IgD-negative memory B cell (primary cell): ENCODE data around the gene ESD. TPM values are rescaled to one million over a fixed set of nuclear protein-coding genes. Genes with fewer than 3 reads are reported as not detected.
"Not testable (repeated sequence)": the region's sequence is repeated elsewhere in the genome, so short reads cannot be mapped to it uniquely, and the experiment has no call there.

Experiments used
- H3K27ac Mint-ChIP-seq, 3 donors: one replicate each; pipeline ENCODE4 v1.8.0; 2020 to 2022; ENCODE audit warnings: mild to moderate bottlenecking in 3 of 3, mixed read lengths in 3 of 3, moderate library complexity in 1 of 3
- H3K27me3 Mint-ChIP-seq: one replicate; pipeline ENCODE4 v1.8.0; 2021; ENCODE audit warnings: mixed read lengths
- H3K36me3 Mint-ChIP-seq: one replicate; pipeline ENCODE4 v1.8.0; 2020; ENCODE audit warnings: mild to moderate bottlenecking, mixed read lengths
- H3K4me1 Mint-ChIP-seq, 3 donors: one replicate each; pipeline ENCODE4 v1.8.0; 2020 to 2022; ENCODE audit warnings: mixed read lengths in 3 of 3, mild to moderate bottlenecking in 1 of 3
- H3K4me3 Mint-ChIP-seq, 4 donors: one replicate each; pipeline ENCODE4 v1.8.0; 2020 to 2022; ENCODE audit warnings: mild to moderate bottlenecking in 4 of 4, mixed read lengths in 4 of 4, moderate library complexity in 3 of 4
- H3K9me3 Mint-ChIP-seq, 3 donors: one replicate each; pipeline ENCODE4 v1.8.0; 2020 to 2021; ENCODE audit warnings: mixed read lengths in 3 of 3, mild to moderate bottlenecking in 1 of 3
- polyA plus RNA-seq: library from polyadenylated mRNA; unstranded; fragments of 300-500 nt; fragmentation: Illumina TruSeq; gene quantifications from one replicate; pipeline ENCODE4 v1.2.3, GENCODE V29; 2021

ESD gene
- polyA plus RNA-seq, 1 donor from 2014 or later, result 116 TPM

- H3K27me3 Mint-ChIP-seq, H3K36me3 Mint-ChIP-seq, H3K4me1 Mint-ChIP-seq, H3K4me3 Mint-ChIP-seq, H3K27ac Mint-ChIP-seq, H3K9me3 Mint-ChIP-seq: not testable (repeated sequence)
Measured at GRCh38 chr13:46804921-46805320, 8.0 kb upstream of the ESD start.

- H3K36me3 Mint-ChIP-seq, result no peaks in the 10 kb centered on the region
- H3K27ac Mint-ChIP-seq, result no peak overlapping the region
- H3K9me3 Mint-ChIP-seq, result peaks cover 0 to 3% (median 0%) of the 10 kb centered on the region in 3 donors
- H3K27me3 Mint-ChIP-seq, result peaks cover 4% of the 10 kb centered on the region
- H3K4me1 Mint-ChIP-seq, result no peaks in the 10 kb centered on the region
- H3K4me3 Mint-ChIP-seq, result no peak overlapping the region
Measured at GRCh38 chr13:46804391-46804815, 7.4 kb upstream of the ESD start.

- Mint-ChIP-seq H3K4me1 (no peaks in the 10 kb centered on the region), H3K27me3 (peaks cover 4% of the 10 kb centered on the region), H3K27ac (no peak overlapping the region), H3K36me3 (no peaks in the 10 kb centered on the region), H3K9me3 (peaks cover 0 to 3% (median 0%) of the 10 kb centered on the region in 3 donors), H3K4me3 (no peak overlapping the region)
Measured at GRCh38 chr13:46803586-46803985, 6.6 kb upstream of the ESD start.

GRCh38 chr13:46801858-46802257, 4.9 kb upstream of the ESD start:
- peaks cover 0 to 3% (median 0%) of the 10 kb centered on the region in 3 donors for H3K9me3 Mint-ChIP-seq
- peaks cover 2% of the 10 kb centered on the region for H3K27me3 Mint-ChIP-seq
- no peak overlapping the region for H3K27ac Mint-ChIP-seq
- no peak overlapping the region for H3K4me3 Mint-ChIP-seq
- H3K4me1 Mint-ChIP-seq, result peaks cover 5 to 6% (median 5%) of the 10 kb centered on the region in 3 donors
- H3K36me3 Mint-ChIP-seq, result no peaks in the 10 kb centered on the region

GRCh38 chr13:46799139-46799538, 2.2 kb upstream of the ESD start:
- peaks cover 15 to 21% (median 18%) of the 10 kb centered on the region in 3 donors for H3K4me1 Mint-ChIP-seq
- peak overlapping the region in 2 of 4 donors; percentile 58 to 70 for H3K4me3 Mint-ChIP-seq
- no peaks in the 10 kb centered on the region for H3K9me3 Mint-ChIP-seq
- H3K36me3 Mint-ChIP-seq, result no peaks in the 10 kb centered on the region
- no peak overlapping the region for H3K27ac Mint-ChIP-seq
- H3K27me3 Mint-ChIP-seq, result peaks cover 2% of the 10 kb centered on the region

GRCh38 chr13:46797501-46798237, 708 bp upstream of the ESD start:
- Mint-ChIP-seq H3K36me3 (no peaks in the 10 kb centered on the region), H3K27me3 (peaks cover 2% of the 10 kb centered on the region), H3K27ac (peak overlapping the region; percentile 83 to 99 (median 97)), H3K4me1 (peaks cover 15 to 29% (median 24%) of the 10 kb centered on the region in 3 donors), H3K9me3 (no peaks in the 10 kb centered on the region), H3K4me3 (peak overlapping the region; percentile 94 to 99 (median 97))

- peak overlapping the region; percentile 83 to 99 (median 97) for H3K27ac Mint-ChIP-seq
- H3K4me3 Mint-ChIP-seq, result peak overlapping the region; percentile 94 to 99 (median 97)
- H3K4me1 Mint-ChIP-seq, result peaks cover 15 to 29% (median 24%) of the 10 kb centered on the region in 3 donors
- H3K9me3 Mint-ChIP-seq, result no peaks in the 10 kb centered on the region
- peaks cover 2% of the 10 kb centered on the region for H3K27me3 Mint-ChIP-seq
- no peaks in the 10 kb centered on the region for H3K36me3 Mint-ChIP-seq
Measured at GRCh38 chr13:46796129-46796514, 839 bp downstream of the ESD start.

- H3K27ac Mint-ChIP-seq, result peak overlapping the region in 1 of 3 donors; percentile 59
- H3K9me3 Mint-ChIP-seq, result no peaks in the 10 kb centered on the region
- peaks cover 6% of the 10 kb centered on the region for H3K36me3 Mint-ChIP-seq
- H3K27me3 Mint-ChIP-seq, result no peaks in the 10 kb centered on the region
- H3K4me1 Mint-ChIP-seq, result peaks cover 15 to 29% (median 24%) of the 10 kb centered on the region in 3 donors
- H3K4me3 Mint-ChIP-seq, result peak overlapping the region in 3 of 4 donors; percentile 10 to 99 (median 66)
Measured at GRCh38 chr13:46795321-46795720, 1.6 kb downstream of the ESD start.

GRCh38 chr13:46783504-46783903, 13.5 kb downstream of the ESD start:
- peaks cover 2% of the 10 kb centered on the region for H3K36me3 Mint-ChIP-seq
- H3K4me1 Mint-ChIP-seq, result no peaks in the 10 kb centered on the region
- no peaks in the 10 kb centered on the region for H3K9me3 Mint-ChIP-seq
- no peak overlapping the region for H3K27ac Mint-ChIP-seq
- no peaks in the 10 kb centered on the region for H3K27me3 Mint-ChIP-seq
- no peak overlapping the region for H3K4me3 Mint-ChIP-seq

- no peaks in the 10 kb centered on the region for H3K27me3 Mint-ChIP-seq
- H3K36me3 Mint-ChIP-seq, result peaks cover 2% of the 10 kb centered on the region
- H3K4me3 Mint-ChIP-seq, result no peak overlapping the region
- no peak overlapping the region for H3K27ac Mint-ChIP-seq
- H3K4me1 Mint-ChIP-seq, result no peaks in the 10 kb centered on the region
- H3K9me3 Mint-ChIP-seq, result no peaks in the 10 kb centered on the region
Measured at GRCh38 chr13:46782691-46783090, 14.3 kb downstream of the ESD start.

- Mint-ChIP-seq H3K36me3 (peaks cover 2% of the 10 kb centered on the region), H3K27ac (no peak overlapping the region), H3K4me1 (no peaks in the 10 kb centered on the region), H3K27me3 (no peaks in the 10 kb centered on the region), H3K9me3 (no peaks in the 10 kb centered on the region), H3K4me3 (no peak overlapping the region)
Measured at GRCh38 chr13:46782066-46782465, 14.9 kb downstream of the ESD start.

GRCh38 chr13:46778890-46779289, 18.1 kb downstream of the ESD start:
- Mint-ChIP-seq H3K27ac (no peak overlapping the region), H3K27me3 (no peaks in the 10 kb centered on the region), H3K36me3 (peaks cover 13% of the 10 kb centered on the region), H3K4me1 (no peaks in the 10 kb centered on the region), H3K4me3 (no peak overlapping the region), H3K9me3 (peaks cover 0 to 1% (median 0%) of the 10 kb centered on the region in 3 donors)

GRCh38 chr13:46778095-46778494, 18.9 kb downstream of the ESD start:
- Mint-ChIP-seq H3K4me1 (no peaks in the 10 kb centered on the region), H3K27ac (no peak overlapping the region), H3K9me3 (peaks cover 0 to 1% (median 0%) of the 10 kb centered on the region in 3 donors), H3K4me3 (no peak overlapping the region), H3K27me3 (no peaks in the 10 kb centered on the region), H3K36me3 (peaks cover 13% of the 10 kb centered on the region)

GRCh38 chr13:46775385-46776107, 21.4 kb downstream of the ESD start:
- H3K4me3 Mint-ChIP-seq, result no peak overlapping the region
- H3K4me1 Mint-ChIP-seq, result no peaks in the 10 kb centered on the region
- peaks cover 0 to 4% (median 0%) of the 10 kb centered on the region in 3 donors for H3K9me3 Mint-ChIP-seq
- peaks cover 19% of the 10 kb centered on the region for H3K36me3 Mint-ChIP-seq
- H3K27me3 Mint-ChIP-seq, result no peaks in the 10 kb centered on the region
- H3K27ac Mint-ChIP-seq, result no peak overlapping the region

GRCh38 chr13:46773541-46773940, 23.4 kb downstream of the ESD start:
- Mint-ChIP-seq H3K4me3 (no peak overlapping the region), H3K27ac (no peak overlapping the region), H3K36me3 (peaks cover 25% of the 10 kb centered on the region), H3K4me1 (no peaks in the 10 kb centered on the region), H3K27me3 (no peaks in the 10 kb centered on the region), H3K9me3 (peaks cover 0 to 4% (median 0%) of the 10 kb centered on the region in 3 donors)
